ENCODE measurements around the gene RIPPLY1. TPM values are rescaled to one million over a fixed set of nuclear protein-coding genes. Genes with fewer than 3 reads are reported as not detected.

RIPPLY1 gene
- total RNA-seq, 4 donors from 2014 or later = not detected

GRCh38 chrX:106933538-106933961 lies 30.4 kb upstream of the RIPPLY1 start:
- no peak for TF ChIP-seq POLR2A (IDR thresholded peaks at IDR 0.05)
- TF ChIP-seq CTCF (IDR thresholded peaks at IDR 0.05) = no peak
- 39 to 76% methylated on average over 2 to 3 of the region's 3 CpGs for WGBS, 2 donors

GRCh38 chrX:106932960-106933537 lies 29.9 kb upstream of the RIPPLY1 start:
- intact Hi-C loops (cut with DNase I; ENCODE audit: low total_unique reads) = no loop called here
- WGBS, 2 donors = 79 to 82% methylated on average over 5 to 6 of the region's 6 CpGs
- no peak for DNase-seq (ENCODE audit: low spot score in 2 of 2)
- TF ChIP-seq CTCF (IDR thresholded peaks at IDR 0.05) (no peak), POLR2A (IDR thresholded peaks at IDR 0.05) (no peak)
- H3K4me3 ChIP-seq (ENCODE audit: low read depth, poor library complexity, severe bottlenecking) = no peak overlapping the region

More at GRCh38 chrX:106933538-106933961, 30.4 kb upstream of the RIPPLY1 start:
- DNase-seq (ENCODE audit: low spot score in 2 of 2) = no peak
- intact Hi-C loops (cut with DNase I; ENCODE audit: low total_unique reads) = no loop called here
- H3K4me3 ChIP-seq (ENCODE audit: low read depth, poor library complexity, severe bottlenecking) = no peak overlapping the region

GRCh38 chrX:106932492-106932923 lies 29.4 kb upstream of the RIPPLY1 start:
- TF ChIP-seq POLR2A (IDR thresholded peaks at IDR 0.05) = no peak
- TF ChIP-seq CTCF (IDR thresholded peaks at IDR 0.05) = no peak
- intact Hi-C loops (cut with DNase I; ENCODE audit: low total_unique reads) = no loop called here
- WGBS, 2 donors = 61 to 87% methylated on average over 4 of the region's 4 CpGs

GRCh38 chrX:106931831-106932491 lies 28.8 kb upstream of the RIPPLY1 start:
- no peak for TF ChIP-seq POLR2A (IDR thresholded peaks at IDR 0.05)
- no peak for TF ChIP-seq CTCF (IDR thresholded peaks at IDR 0.05)
- 72 to 79% methylated on average over 3 of the region's 3 CpGs for WGBS, 2 donors

More at GRCh38 chrX:106932492-106932923, 29.4 kb upstream of the RIPPLY1 start:
- H3K4me3 ChIP-seq (ENCODE audit: low read depth, poor library complexity, severe bottlenecking) = no peak overlapping the region
- no peak for DNase-seq (ENCODE audit: low spot score in 2 of 2)

GRCh38 chrX:106928227-106928626 lies 25.1 kb upstream of the RIPPLY1 start:
- DNase-seq (ENCODE audit: low spot score in 2 of 2) = no peak
- intact Hi-C loops (cut with DNase I; ENCODE audit: low total_unique reads) = no loop called here
- WGBS, 2 donors = 54 to 100% methylated on average over 2 to 3 of the region's 4 CpGs
- H3K4me3 ChIP-seq (ENCODE audit: low read depth, poor library complexity, severe bottlenecking) = no peak overlapping the region
- no peak for TF ChIP-seq POLR2A (IDR thresholded peaks at IDR 0.05)
- no peak for TF ChIP-seq CTCF (IDR thresholded peaks at IDR 0.05)

More at GRCh38 chrX:106931831-106932491, 28.8 kb upstream of the RIPPLY1 start:
- DNase-seq (ENCODE audit: low spot score in 2 of 2) = no peak
- H3K4me3 ChIP-seq (ENCODE audit: low read depth, poor library complexity, severe bottlenecking) = no peak overlapping the region
- intact Hi-C loops (cut with DNase I; ENCODE audit: low total_unique reads) = no loop called here

All from lower leg skin (tissue), 4 donors.